GM20431 (cell line): Measurements from ENCODE around the gene BRD9.

Experiments
- in situ Hi-C: fragments of 300-500 bp; cut with MseI, MboI; formaldehyde crosslinking; loops from one replicate; pipeline ENCODE4 v1.15.0; 2020; ENCODE audit warnings: low sequenced_read_pairs; ENCODE audit not compliant: unreplicated experiment

Gene BRD9

DNA sequence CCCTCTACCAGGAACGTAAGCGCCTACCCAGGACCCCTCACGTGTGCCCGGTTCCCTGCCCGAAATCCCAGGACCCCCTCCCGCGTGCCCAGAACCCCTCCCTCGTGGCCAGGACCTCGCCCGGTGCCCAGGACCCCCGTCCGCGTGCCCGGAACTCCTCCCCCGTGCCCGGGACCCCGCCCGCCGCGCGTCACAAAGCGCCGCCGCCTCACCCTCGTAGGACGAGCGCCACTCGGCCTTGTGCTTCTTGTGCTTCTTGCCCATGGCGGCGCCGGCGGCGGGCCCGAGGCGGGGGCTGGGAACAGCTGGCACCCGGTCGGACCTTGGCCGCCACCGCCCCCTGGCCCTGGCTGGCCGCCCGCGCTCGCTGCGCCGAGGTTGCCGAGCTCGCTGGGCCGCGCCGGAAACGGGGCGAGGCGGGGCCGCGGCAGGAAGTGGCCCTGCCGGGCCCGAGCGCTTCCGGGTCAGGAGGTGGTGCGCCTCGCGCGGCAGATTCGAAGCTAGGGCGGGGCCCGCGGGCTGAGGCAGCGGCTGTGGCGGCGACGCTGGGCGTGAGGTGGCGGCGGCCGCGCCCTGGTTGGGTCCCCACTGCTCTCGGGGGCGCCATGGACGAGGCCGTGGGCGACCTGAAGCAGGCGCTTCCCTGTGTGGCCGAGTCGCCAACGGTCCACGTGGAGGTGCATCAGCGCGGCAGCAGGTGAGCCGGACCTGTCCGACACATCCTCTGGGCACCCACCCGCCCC is at the start of gene BRD9, which contains the start of gene TRIP13:
Gene BRD9, minus strand, starts transcription at position 408 of the 743 bp plus-strand sequence. Its CDS starts 144 bp downstream, at position 264.
Gene TRIP13, plus strand, starts transcription at position 491 of the 743 bp plus-strand sequence. Its CDS starts 115 bp downstream, at position 606.
- in situ Hi-C loops = no loop called here

DNA sequence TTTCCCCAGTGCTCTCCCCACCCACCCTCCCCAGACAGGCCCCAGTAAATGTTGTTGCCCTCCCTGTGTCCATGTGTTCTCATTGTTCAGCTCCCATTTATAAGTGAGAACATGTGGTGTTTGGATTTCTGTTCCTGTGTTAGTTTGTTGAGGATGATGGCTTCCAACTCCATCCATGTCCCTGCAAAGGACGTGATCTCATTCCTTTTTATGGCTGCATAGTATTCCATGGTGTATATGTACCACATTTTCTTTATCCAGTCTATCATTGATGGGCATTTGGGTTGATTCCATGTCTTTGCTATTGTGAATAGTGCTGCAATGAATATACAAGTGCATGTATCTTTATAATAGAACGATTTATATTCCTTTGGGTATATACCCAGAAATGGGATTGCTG is 48.1 kb upstream of the BRD9 start:
- in situ Hi-C loops = loop anchor here (25.0 kb wide), 1 partner anchor 197 kb away; no protein-coding TSS in a partner anchor

DNA sequence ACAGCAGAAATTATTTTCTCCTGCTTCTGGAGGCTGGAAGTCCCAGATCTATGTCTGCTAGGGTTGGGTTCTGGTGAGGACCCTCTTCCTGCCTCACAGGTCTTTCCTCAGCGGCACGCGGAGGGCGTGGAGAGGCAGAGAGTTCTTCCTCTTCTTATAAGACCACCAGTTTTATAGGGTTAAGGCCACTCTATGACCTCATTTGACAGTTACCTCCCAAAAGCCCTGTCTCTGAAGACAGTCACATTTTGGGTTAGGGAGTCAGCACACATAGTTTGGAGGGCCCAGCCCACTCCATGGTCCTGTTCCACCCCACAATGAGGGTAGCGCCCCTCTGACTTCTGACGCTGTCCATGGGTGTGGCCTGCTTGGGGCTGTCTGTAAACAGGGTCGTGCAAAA is 46.8 kb upstream of the BRD9 start:
- in situ Hi-C loops = loop anchor here (25.0 kb wide), 1 partner anchor 198 kb away; no protein-coding TSS in a partner anchor

DNA sequence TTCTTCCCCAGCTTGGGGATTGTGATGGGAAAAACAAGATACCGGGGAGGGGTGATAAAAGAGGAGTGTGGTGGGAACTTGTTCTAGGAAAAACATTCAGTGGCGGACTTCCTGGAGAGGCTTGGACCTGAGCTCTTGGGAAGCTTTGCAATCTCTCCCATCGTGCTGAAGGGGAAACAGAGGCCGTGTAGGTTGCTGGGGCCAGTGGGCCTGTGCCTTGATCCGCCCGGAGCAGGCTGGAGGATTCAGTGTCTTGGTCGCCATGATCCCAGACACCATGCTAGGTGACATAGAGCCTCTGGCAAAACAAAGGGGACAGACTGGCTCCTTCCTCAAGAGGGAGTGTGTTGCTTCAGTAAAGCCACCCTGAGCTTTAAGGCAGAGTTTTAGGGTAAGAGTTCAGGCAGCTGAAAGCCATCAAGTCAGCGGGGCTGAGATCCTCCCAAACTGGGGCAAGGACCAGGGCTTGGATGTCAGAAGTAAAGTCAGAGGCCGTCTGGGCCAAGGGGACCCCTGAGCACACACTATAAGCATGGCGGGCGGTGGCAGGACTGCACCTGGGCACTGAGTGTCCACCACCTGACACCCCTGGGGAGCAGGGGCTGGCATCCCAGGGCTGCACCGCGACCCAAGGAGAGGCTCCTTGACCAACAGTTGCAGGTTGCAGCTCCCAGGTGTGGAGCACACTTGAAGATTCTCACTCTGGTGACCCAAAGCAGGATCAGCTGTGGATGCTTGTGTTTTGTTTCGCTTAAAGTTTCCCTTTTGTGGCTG is 44.7 kb upstream of the BRD9 start:
- in situ Hi-C loops = loop anchor here (25.0 kb wide), 1 partner anchor 200 kb away; no protein-coding TSS in a partner anchor

DNA sequence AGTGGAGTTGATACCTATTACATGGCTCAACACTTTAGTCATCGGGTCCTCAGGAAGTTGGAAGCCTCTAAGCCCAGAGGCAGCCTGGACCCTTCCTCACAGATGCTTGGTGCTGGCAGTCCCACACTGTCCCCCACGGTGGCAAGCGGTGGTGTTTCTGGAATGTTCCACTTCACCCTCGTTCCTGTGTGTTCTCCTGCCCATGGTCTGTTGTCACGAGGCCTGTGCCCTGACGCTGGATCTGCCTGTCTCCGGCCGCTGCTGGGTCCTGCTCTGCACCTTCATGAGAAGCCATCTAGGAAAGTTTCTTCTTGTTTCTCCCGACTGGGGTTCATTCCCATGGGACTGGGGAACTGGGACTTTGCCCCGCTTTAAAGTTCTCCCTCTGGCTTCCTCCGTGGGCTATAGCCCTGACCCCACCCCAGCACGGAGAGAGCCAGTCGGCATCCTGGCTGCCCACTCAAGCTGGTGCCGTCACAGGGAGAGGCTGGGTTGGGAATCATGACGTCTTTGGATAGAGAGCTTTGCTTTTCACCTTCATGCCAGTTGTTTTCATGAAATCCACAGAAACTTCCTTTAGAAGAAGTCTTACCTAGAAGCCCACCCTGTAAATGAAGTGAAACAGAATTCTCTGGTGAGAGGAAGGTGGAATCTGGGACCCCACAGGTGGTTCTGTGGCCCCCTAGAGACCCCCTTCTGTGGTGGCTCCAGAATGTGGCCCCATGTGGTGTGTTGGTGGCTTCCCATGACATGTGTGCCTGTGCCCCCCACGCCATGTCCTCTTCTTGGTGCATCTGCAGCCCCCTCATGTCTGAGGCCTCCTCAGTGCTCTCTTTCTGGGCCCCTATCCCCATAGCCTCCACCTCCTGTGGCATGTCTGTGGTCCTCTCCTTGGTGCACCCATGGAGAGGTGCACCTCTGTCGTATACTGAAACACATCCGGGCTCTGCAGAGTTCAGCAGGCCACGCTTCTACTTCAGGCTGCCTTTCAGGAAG is 43.8 kb upstream of the BRD9 start:
- in situ Hi-C loops = loop anchor here (25.0 kb wide), 1 partner anchor 201 kb away; no protein-coding TSS in a partner anchor

DNA sequence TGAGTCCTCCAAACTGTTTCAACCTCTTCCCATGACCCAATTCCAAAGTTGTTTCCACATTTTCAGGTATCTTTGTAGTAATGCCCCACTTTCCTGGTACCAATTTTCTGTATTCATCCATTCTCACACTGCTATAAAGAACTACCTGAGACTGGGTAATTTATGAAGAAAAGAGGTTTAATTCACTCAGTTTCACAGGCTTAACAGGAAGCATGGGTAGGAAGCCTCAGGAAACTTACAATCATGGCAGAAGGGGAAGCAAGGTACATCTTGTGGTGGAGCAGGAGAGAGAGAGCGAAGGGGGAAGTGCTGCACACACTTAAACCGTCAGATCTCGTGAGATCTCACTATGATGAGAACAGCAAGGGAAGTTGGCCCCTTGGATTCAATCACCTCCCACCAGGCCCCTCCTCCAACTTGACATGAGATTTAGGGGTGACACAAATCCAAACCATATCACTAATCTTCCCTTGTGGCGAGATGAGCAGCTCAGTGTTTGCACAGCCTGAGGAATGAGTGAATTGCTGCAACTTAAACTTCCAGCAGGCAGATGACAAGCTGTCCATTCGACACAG is 43.0 kb upstream of the BRD9 start:
- in situ Hi-C loops = loop anchor here (25.0 kb wide), 1 partner anchor 202 kb away; no protein-coding TSS in a partner anchor

DNA sequence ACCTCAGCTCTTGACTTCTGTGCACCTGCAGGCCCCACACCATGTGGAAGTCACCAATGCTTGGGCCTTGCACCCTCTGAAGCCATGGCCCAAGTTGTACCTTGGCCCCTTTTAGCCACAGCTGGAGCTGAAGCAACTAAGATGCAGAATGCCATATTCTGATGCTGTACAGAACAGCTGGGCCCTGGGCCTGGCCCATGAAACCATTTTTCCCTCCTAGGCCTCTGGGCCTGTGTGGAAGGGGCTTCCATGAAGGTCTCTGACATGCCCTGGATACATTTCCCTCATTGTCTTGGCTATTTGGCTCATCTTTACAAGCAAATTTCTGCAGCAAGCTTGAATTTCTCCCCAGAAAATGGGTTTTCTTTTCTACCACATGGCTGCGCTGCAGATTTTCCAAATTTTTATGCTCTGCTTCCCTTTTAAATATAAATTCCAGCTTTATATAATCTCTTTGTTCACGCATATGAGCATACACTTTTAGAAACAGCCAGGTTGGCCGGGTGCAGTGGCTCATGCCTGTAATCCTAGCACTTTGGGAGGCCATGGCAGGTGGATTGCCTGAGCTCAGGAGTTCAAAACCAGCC is 41.9 kb upstream of the BRD9 start:
- in situ Hi-C loops = loop anchor here (25.0 kb wide), 1 partner anchor 203 kb away; no protein-coding TSS in a partner anchor

DNA sequence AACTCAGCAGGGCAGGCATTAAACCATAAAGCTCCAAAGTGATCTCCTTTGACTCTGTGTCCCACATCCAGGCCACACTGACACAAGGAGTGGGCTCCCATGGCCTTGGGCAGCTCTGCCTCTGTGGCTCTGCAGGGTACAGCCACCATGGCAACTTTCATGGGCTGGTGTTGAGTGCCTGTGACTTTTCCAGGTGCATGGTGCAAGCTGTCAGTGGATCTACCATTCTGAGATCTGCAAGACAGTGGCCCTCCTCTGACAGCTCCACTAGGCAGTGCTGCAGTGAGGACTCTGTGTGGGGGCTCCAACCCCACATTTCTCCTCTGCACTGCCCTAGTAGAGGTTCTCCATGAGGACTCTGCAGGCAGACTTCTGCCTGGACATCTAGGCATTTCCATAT is 41.4 kb upstream of the BRD9 start:
- in situ Hi-C loops = loop anchor here (25.0 kb wide), 1 partner anchor 203 kb away; no protein-coding TSS in a partner anchor

DNA sequence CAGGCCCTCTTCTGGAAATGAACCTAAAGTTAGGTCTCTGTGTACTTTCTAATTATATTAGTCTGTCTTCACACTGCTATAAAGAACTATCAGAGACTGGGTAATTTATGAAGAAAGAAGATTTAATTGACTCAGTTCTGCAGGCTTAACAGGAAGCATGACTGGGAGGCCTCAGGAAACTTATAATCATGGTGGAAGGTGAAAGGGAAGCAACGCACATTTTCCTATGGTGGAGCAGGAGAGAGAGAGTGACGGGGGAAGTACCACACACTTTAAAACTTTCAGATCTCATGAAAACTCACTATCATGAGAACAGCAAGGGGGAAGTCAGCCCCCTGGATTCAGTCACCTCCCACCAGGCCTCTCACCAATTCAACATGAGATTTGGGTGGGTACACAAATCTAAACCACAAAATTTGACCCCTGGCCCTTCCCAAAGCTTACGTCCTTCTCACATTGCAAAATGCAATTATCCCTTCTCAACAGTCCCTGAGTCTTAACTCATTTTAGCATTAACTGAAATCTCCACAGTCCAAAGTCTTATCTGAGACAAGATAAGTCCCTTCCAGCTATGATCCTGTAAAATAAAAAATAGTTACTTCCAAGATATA is 40.8 kb upstream of the BRD9 start:
- in situ Hi-C loops = loop anchor here (25.0 kb wide), 1 partner anchor 204 kb away; no protein-coding TSS in a partner anchor

DNA sequence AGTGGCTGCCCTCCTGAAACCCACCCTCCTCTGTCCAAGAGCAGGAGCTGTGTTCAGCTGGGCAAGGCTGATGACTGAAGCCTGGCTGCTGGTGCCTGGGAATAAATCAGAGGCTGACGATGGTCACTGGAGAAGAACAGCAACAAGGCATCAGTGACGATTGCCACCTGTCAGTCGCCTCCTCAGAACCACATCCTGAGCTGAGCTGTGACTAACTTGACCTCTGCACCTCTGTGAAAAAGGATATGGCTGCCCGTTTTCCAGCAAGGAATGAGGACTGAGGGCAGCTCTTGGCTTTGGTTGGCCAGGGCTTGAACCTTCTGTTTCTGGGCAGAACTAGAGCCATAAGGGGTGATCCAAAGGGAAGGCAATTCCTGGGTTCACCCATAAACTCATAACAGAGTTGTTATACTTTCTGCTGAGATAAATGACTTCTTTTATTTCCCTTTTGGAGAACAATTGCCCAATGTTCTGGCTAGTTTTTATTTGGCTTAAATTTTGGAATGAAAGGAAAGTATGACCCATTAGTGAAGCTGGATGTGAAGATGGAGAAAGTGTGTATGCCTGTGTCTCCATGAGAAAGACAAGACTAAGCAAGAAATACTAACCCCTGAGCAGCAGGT is 40.1 kb upstream of the BRD9 start:
- in situ Hi-C loops = loop anchor here (25.0 kb wide), 1 partner anchor 205 kb away; no protein-coding TSS in a partner anchor

DNA sequence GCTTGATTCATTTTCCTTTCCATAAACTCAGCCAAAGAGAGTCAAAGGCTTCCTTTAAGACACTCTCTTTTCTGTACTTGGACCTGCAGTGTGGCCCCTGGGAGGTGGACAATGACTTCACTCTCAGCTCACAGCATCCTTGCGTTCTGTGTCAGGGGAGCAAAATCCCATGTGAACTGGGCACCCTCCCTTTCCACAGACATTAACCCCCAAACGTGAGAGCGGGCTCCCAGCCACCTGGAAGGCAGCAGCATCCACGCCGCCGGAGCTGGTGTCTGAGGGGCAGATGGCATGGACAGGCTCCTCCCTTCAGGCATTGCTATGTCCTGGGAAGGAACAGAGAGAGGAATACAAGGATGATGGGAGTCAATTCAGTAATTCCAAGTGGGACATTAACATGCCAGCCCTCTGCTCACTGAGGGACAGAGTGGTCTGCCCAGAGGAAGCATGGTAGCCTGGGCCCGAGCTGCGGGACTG is 39.6 kb upstream of the BRD9 start:
- in situ Hi-C loops = loop anchor here (25.0 kb wide), 1 partner anchor 205 kb away; no protein-coding TSS in a partner anchor

DNA sequence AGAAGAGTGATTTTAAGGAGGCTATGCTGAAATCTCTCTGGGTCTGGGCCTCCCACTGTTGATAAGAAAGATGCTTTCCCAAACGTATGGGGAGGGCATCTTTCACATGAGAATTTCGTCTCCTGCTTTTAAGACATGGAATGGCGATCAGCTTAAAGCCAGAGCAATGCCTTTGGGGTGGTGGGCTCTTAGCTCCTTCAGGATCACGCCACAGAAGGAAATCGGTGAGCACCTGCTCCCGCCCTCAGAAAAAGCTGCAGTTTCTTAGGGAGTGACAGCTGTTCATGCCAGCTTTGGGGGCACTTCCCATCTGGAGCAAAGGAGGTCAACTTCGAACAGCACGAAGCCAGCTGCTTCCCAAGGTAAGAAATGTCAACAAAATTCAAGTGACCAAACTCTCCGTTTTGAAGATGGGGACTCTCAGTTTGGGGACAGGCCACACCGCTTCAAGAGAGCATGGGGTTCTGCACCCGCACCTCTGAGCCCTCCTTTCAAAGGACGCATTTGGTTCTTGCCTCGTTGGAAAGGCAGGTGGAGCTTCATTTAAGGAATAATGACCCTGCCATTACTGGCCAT is 39.1 kb upstream of the BRD9 start:
- in situ Hi-C loops = loop anchor here (25.0 kb wide), 1 partner anchor 206 kb away; no protein-coding TSS in a partner anchor

DNA sequence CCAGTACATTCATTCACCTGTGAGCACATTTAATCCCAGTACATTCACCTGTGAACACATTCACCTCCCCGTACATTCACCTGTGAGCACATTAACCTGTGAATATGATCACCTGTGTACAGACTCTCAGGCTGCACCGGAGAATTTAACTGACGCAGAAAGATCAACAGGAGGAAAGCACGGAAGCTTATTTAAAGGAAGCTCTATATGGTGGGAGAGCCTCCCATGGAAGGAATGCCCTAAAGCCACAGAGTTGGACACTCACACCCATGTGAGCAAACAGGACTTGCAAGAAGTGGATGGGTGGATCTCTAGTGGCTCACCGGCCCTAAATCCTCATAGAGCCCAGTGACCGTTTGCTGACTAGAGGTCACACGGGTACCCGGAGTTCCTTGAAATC is 38.3 kb upstream of the BRD9 start:
- in situ Hi-C loops = loop anchor here (25.0 kb wide), 1 partner anchor 206 kb away; no protein-coding TSS in a partner anchor

DNA sequence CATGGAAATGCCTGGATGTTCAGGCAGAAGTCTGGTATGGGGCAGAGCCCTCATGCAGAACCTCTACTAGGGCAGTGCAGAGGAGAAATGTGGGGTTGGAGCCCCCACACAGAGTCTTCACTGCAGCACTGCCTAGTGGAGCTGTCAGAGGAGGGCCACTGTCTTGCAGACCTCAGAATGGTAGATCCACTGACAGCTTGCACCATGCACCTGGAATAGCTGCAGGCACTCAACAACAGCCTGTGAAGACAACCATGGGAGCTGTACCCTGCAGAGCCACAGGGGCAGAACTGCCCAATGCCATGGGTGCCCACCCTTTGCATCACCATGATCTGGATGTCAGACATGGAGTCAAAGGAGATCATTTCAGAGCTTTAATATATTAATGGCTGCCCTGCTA is 37.0 kb upstream of the BRD9 start:
- in situ Hi-C loops = loop anchor here (25.0 kb wide), 1 partner anchor 208 kb away; no protein-coding TSS in a partner anchor

DNA sequence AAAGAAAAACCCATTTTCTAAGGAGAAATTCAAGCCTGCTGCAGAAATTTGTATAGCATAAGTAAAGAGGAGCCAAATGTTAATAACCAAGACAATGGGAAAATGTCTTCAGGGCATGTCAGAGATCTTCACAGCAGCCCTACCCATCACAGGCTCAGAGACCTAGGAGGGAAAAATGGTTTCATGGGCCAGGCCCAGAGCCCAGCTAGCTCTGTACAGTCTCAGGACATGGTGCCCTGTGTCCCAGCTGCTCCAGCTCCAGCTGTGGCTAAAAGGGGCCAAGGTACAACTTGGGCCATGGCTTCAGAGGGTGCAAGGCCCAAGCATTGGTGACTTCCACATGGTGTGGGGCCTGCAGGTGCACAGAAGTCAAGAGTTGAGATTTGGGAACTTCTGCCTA is 36.6 kb upstream of the BRD9 start:
- in situ Hi-C loops = loop anchor here (25.0 kb wide), 1 partner anchor 208 kb away; no protein-coding TSS in a partner anchor

DNA sequence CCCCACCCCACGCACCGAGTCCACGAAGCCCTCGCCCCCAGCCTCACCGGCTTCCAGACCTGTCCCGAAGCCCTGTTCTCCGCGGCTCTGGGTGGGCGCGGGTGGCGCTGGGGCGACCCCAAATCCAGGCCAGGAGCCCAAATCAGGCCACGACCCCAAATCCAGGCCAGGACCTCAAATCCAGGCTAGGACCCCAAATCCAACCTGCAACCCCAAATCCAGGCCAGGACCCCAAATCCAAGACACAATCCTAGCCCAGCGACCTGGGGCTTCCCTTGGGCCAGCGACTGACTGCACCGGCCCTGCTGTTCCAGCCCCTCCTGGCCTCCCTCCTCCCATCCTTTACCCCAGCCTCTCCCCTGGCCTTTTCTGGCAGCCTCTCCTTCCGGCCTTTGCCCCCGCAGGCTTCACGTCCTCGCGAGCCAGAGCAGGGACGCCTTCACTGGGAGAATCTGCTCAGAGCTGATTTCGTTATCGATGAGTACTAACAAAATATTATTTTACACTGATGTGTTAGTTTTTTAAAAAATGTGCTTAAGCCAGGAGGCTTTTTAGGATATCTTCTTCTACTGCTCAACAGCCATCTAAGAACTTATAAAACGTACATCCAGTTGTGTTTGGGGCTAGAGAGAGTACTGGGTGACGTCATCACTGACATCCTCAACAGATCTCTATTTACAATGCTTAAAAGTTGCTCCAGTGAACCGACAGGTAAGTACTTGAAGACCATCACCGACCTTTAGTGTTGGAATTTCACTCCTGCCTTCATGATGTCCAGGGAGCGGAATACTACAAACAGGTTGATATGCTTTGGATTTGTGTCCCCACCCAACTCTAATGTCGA is 34.8 kb upstream of the BRD9 start:
- in situ Hi-C loops = loop anchor here (25.0 kb wide), 1 partner anchor 210 kb away; no protein-coding TSS in a partner anchor
